ENCODE results near the gene ALK. TPM values are rescaled to one million over a fixed set of nuclear protein-coding genes. Genes with fewer than 3 reads are reported as not detected.

The ALK gene
- total RNA-seq, 4 donors from 2014 or later, result 0.83 to 1.6 (median 1.2) TPM

- H3K9me3 ChIP-seq, result no peaks in the 10 kb centered on the region
- intact Hi-C loops (cut with DNase I), result no loop called here
Measured at GRCh38 chr2:29343830-29344229, 577.6 kb downstream of the ALK start.

GRCh38 chr2:29336341-29337241 is 584.8 kb downstream of the ALK start:
- intact Hi-C loops (cut with DNase I), result no loop called here
- no peak for DNase-seq (ENCODE audit: extremely low spot score)
- Histone ChIP-seq H3K27me3 (no peaks in the 10 kb centered on the region), H3K4me1 (no peaks in the 10 kb centered on the region), H3K27ac (replicated peaks in 1 of 4) (no peak overlapping the region), H3K36me3 (no peaks in the 10 kb centered on the region), H3K4me3 (no peak overlapping the region), H3K9me3 (no peaks in the 10 kb centered on the region)
- no peak for TF ChIP-seq EP300 (IDR thresholded peaks at IDR 0.05)
- no peak for TF ChIP-seq CTCF (IDR thresholded peaks at IDR 0.05)
- TF ChIP-seq POLR2A (IDR thresholded peaks at IDR 0.05; ENCODE audit: low read depth), result no peak
- no peak for TF ChIP-seq POLR2AphosphoS5 (IDR thresholded peaks at IDR 0.05)
- 82% methylated on average over 10 of the region's 10 CpGs for WGBS

More at GRCh38 chr2:29343830-29344229, 577.6 kb downstream of the ALK start:
- Histone ChIP-seq H3K36me3 (no peaks in the 10 kb centered on the region), H3K27me3 (peaks cover 0 to 4% (median 0%) of the 10 kb centered on the region in 4 donors), H3K27ac (replicated peaks in 1 of 4) (no peak overlapping the region), H3K4me3 (no peak overlapping the region), H3K4me1 (no peaks in the 10 kb centered on the region)
- DNase-seq (ENCODE audit: extremely low spot score), result no peak
- TF ChIP-seq CTCF (IDR thresholded peaks at IDR 0.05), result no peak
- no peak for TF ChIP-seq POLR2A (IDR thresholded peaks at IDR 0.05; ENCODE audit: low read depth)
- no peak for TF ChIP-seq POLR2AphosphoS5 (IDR thresholded peaks at IDR 0.05)
- TF ChIP-seq EP300 (IDR thresholded peaks at IDR 0.05), result no peak

GRCh38 chr2:29335396-29335795 is 586.0 kb downstream of the ALK start:
- no peak for DNase-seq (ENCODE audit: extremely low spot score)
- no peak for TF ChIP-seq CTCF (IDR thresholded peaks at IDR 0.05)
- TF ChIP-seq POLR2AphosphoS5 (IDR thresholded peaks at IDR 0.05), result no peak
- TF ChIP-seq POLR2A (IDR thresholded peaks at IDR 0.05; ENCODE audit: low read depth), result no peak
- H3K27ac ChIP-seq (replicated peaks in 1 of 4), result no peak overlapping the region
- H3K36me3 ChIP-seq, result no peaks in the 10 kb centered on the region
- H3K27me3 ChIP-seq, result no peaks in the 10 kb centered on the region
- 90% methylated on average over 5 of the region's 5 CpGs for WGBS
- H3K4me3 ChIP-seq, result no peak overlapping the region
- no peaks in the 10 kb centered on the region for H3K9me3 ChIP-seq
- H3K4me1 ChIP-seq, result no peaks in the 10 kb centered on the region
- intact Hi-C loops (cut with DNase I), result no loop called here

- Histone ChIP-seq H3K4me3 (no peak overlapping the region), H3K4me1 (no peaks in the 10 kb centered on the region), H3K27ac (replicated peaks in 1 of 4) (no peak overlapping the region), H3K36me3 (no peaks in the 10 kb centered on the region), H3K27me3 (no peaks in the 10 kb centered on the region), H3K9me3 (no peaks in the 10 kb centered on the region)
- WGBS, result 86% methylated on average over 10 of the region's 10 CpGs
- DNase-seq (ENCODE audit: extremely low spot score), result no peak
- intact Hi-C loops (cut with DNase I), result no loop called here
- no peak for TF ChIP-seq POLR2A (IDR thresholded peaks at IDR 0.05; ENCODE audit: low read depth)
Measured at GRCh38 chr2:29334706-29335105, 586.7 kb downstream of the ALK start.

GRCh38 chr2:29332540-29332939 is 588.8 kb downstream of the ALK start:
- H3K4me3 ChIP-seq, result no peak overlapping the region
- no peaks in the 10 kb centered on the region for H3K36me3 ChIP-seq
- DNase-seq (ENCODE audit: extremely low spot score), result no peak
- H3K4me1 ChIP-seq, result no peaks in the 10 kb centered on the region
- H3K27ac ChIP-seq (replicated peaks in 1 of 4), result no peak overlapping the region
- intact Hi-C loops (cut with DNase I), result no loop called here
- TF ChIP-seq EP300 (IDR thresholded peaks at IDR 0.05) (no peak), POLR2AphosphoS5 (IDR thresholded peaks at IDR 0.05) (no peak), CTCF (IDR thresholded peaks at IDR 0.05) (no peak), POLR2A (IDR thresholded peaks at IDR 0.05; ENCODE audit: low read depth) (no peak)
- no peaks in the 10 kb centered on the region for H3K27me3 ChIP-seq
- 53% methylated on average over 2 of the region's 2 CpGs for WGBS
- no peaks in the 10 kb centered on the region for H3K9me3 ChIP-seq

Data from esophagus muscularis mucosa (tissue), 4 donors.